ENCODE measurements around the gene PDCD1LG2. TPM values are rescaled to one million over a fixed set of nuclear protein-coding genes. Genes with fewer than 3 reads are reported as not detected.
A peak's percentile ranks its signal among the peaks of the same experiment; 100 is the strongest.

The PDCD1LG2 gene
- total RNA-seq, 1 donor from 2014 or later, result 8.8 TPM

DNA sequence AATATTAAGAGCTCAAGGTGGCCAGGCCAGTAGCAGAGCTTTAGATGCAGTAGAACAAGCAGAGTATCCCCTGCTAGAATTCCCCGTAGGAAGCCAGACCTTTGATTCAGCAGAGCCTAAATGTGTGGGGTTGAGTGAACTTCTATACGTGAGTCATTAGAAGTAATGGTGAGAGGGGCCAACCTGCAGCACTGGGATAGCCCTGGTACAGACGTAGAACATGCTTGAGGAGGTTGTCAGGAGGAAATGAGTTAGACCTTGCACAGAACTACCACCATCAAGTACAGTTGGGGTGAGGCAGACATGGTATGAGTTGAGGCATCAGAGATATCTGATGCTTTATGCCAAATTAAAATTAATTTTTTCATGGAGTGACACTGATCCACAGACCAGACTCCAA lies 42.0 kb downstream of the PDCD1LG2 start:
- Mint-ChIP-seq H3K36me3 (ENCODE audit: low read depth, unreplicated experiment) (peaks cover 6% of the 10 kb centered on the region), H3K4me3 (ENCODE audit: unreplicated experiment) (no peak overlapping the region), H3K4me1 (ENCODE audit: low read depth, unreplicated experiment) (peaks cover 43% of the 10 kb centered on the region), H3K9me3 (ENCODE audit: unreplicated experiment) (no peaks in the 10 kb centered on the region), H3K27ac (ENCODE audit: unreplicated experiment) (peak overlapping the region; percentile 64), H3K27me3 (ENCODE audit: low read depth, unreplicated experiment) (no peaks in the 10 kb centered on the region)
- Histone ChIP-seq H3K9me3 (ENCODE audit: insufficient read depth, low read depth, low read length) (no peaks in the 10 kb centered on the region), H3K9ac (ENCODE audit: low read length) (peak overlapping the region; percentile 53), H3K27ac (ENCODE audit: low read depth, low read length) (peak overlapping the region; percentile 90), H3K27me3 (ENCODE audit: insufficient read depth, low read length) (no peaks in the 10 kb centered on the region), H3K4me2 (ENCODE audit: low read length) (peak overlapping the region; percentile 42), H2AFZ (ENCODE audit: low read depth, low read length) (no peak overlapping the region), H4K20me1 (ENCODE audit: insufficient read depth, low read length) (no peaks in the 10 kb centered on the region), H3K79me2 (ENCODE audit: insufficient read depth, low read length) (no peaks in the 10 kb centered on the region), H3K36me3 (ENCODE audit: insufficient read depth, low read length) (no peaks in the 10 kb centered on the region), H3K4me3 (ENCODE audit: insufficient read depth, low read depth, low read length) (no peak overlapping the region), H3K4me1 (ENCODE audit: insufficient read depth, low read length) (peaks cover 49% of the 10 kb centered on the region)
- FAIRE-seq (no peak), DNase-seq (ENCODE audit: low read depth) (peak; percentile 61)
- TF ChIP-seq EZH2 (IDR thresholded peaks at IDR 0.05; ENCODE audit: insufficient read depth, low read length), result no peak

- DNase-seq (ENCODE audit: low read depth), result peak; percentile 91
Measured at GRCh38 chr9:5553211-5553610, 42.9 kb downstream of the PDCD1LG2 start.

DNA sequence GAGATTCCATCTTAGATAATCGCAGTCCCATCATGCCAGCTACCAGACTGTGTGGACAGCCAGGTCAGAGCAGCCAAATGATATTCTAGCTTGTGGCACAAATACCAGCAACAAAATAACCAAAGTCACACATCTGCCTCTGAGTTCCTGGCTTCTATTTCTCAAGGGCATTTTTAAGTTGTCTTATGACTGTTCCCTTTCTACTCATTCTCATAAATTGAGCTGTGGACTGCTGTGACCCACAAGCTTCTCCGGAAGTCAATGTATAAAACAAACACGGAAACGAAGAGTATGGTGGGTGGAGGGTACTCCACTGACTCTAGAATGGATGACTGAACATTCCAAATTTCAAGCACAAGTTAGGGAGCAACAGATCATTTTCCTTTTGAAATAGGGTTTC lies 43.9 kb downstream of the PDCD1LG2 start:
- no peaks in the 10 kb centered on the region for H3K9me3 ChIP-seq (ENCODE audit: insufficient read depth, low read depth, low read length)
- no peak overlapping the region for H3K4me2 ChIP-seq (ENCODE audit: low read length)
- H3K27me3 ChIP-seq (ENCODE audit: insufficient read depth, low read length), result no peaks in the 10 kb centered on the region
- peaks cover 54% of the 10 kb centered on the region for H3K4me1 Mint-ChIP-seq (ENCODE audit: low read depth, unreplicated experiment)
- no peaks in the 10 kb centered on the region for H3K27me3 Mint-ChIP-seq (ENCODE audit: low read depth, unreplicated experiment)
- H3K36me3 Mint-ChIP-seq (ENCODE audit: low read depth, unreplicated experiment), result peaks cover 15% of the 10 kb centered on the region
- no peaks in the 10 kb centered on the region for H3K9me3 Mint-ChIP-seq (ENCODE audit: unreplicated experiment)
- H4K20me1 ChIP-seq (ENCODE audit: insufficient read depth, low read length), result no peaks in the 10 kb centered on the region
- H3K4me3 ChIP-seq (ENCODE audit: insufficient read depth, low read depth, low read length), result no peak overlapping the region
- no peaks in the 10 kb centered on the region for H3K79me2 ChIP-seq (ENCODE audit: insufficient read depth, low read length)
- H3K36me3 ChIP-seq (ENCODE audit: insufficient read depth, low read length), result no peaks in the 10 kb centered on the region
- no peak overlapping the region for H2AFZ ChIP-seq (ENCODE audit: low read depth, low read length)
- peaks cover 48% of the 10 kb centered on the region for H3K4me1 ChIP-seq (ENCODE audit: insufficient read depth, low read length)
- TF ChIP-seq, protein P1, sequence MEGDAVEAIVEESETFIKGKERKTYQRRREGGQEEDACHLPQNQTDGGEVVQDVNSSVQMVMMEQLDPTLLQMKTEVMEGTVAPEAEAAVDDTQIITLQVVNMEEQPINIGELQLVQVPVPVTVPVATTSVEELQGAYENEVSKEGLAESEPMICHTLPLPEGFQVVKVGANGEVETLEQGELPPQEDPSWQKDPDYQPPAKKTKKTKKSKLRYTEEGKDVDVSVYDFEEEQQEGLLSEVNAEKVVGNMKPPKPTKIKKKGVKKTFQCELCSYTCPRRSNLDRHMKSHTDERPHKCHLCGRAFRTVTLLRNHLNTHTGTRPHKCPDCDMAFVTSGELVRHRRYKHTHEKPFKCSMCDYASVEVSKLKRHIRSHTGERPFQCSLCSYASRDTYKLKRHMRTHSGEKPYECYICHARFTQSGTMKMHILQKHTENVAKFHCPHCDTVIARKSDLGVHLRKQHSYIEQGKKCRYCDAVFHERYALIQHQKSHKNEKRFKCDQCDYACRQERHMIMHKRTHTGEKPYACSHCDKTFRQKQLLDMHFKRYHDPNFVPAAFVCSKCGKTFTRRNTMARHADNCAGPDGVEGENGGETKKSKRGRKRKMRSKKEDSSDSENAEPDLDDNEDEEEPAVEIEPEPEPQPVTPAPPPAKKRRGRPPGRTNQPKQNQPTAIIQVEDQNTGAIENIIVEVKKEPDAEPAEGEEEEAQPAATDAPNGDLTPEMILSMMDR (IDR thresholded peaks at IDR 0.05; ENCODE audit: insufficient read depth, low read depth, low read length), result no peak
- TF ChIP-seq EZH2 (IDR thresholded peaks at IDR 0.05; ENCODE audit: insufficient read depth, low read length), result no peak
- FAIRE-seq (peak; percentile 20), DNase-seq (ENCODE audit: low read depth) (peak; percentile 21)
- peak overlapping the region; percentile 85 for H3K27ac Mint-ChIP-seq (ENCODE audit: unreplicated experiment)
- no peak overlapping the region for H3K4me3 Mint-ChIP-seq (ENCODE audit: unreplicated experiment)
- H3K9ac ChIP-seq (ENCODE audit: low read length), result peak overlapping the region; percentile 51
- peak overlapping the region; percentile 90 for H3K27ac ChIP-seq (ENCODE audit: low read depth, low read length)

More at GRCh38 chr9:5553211-5553610, 42.9 kb downstream of the PDCD1LG2 start:
- no peak for FAIRE-seq
- Mint-ChIP-seq H3K27ac (ENCODE audit: unreplicated experiment) (peak overlapping the region; percentile 1), H3K27me3 (ENCODE audit: low read depth, unreplicated experiment) (no peaks in the 10 kb centered on the region), H3K9me3 (ENCODE audit: unreplicated experiment) (no peaks in the 10 kb centered on the region), H3K4me3 (ENCODE audit: unreplicated experiment) (no peak overlapping the region), H3K36me3 (ENCODE audit: low read depth, unreplicated experiment) (peaks cover 13% of the 10 kb centered on the region), H3K4me1 (ENCODE audit: low read depth, unreplicated experiment) (peaks cover 49% of the 10 kb centered on the region)
- TF ChIP-seq, protein P1 (IDR thresholded peaks at IDR 0.05; ENCODE audit: insufficient read depth, low read depth, low read length), result no peak
- TF ChIP-seq EZH2 (IDR thresholded peaks at IDR 0.05; ENCODE audit: insufficient read depth, low read length), result no peak
- Histone ChIP-seq H3K36me3 (ENCODE audit: insufficient read depth, low read length) (no peaks in the 10 kb centered on the region), H3K4me1 (ENCODE audit: insufficient read depth, low read length) (peaks cover 49% of the 10 kb centered on the region), H3K27ac (ENCODE audit: low read depth, low read length) (peak overlapping the region; percentile 90), H3K79me2 (ENCODE audit: insufficient read depth, low read length) (no peaks in the 10 kb centered on the region), H2AFZ (ENCODE audit: low read depth, low read length) (no peak overlapping the region), H3K9me3 (ENCODE audit: insufficient read depth, low read depth, low read length) (no peaks in the 10 kb centered on the region), H3K4me2 (ENCODE audit: low read length) (peak overlapping the region; percentile 42), H3K9ac (ENCODE audit: low read length) (peak overlapping the region; percentile 53), H3K4me3 (ENCODE audit: insufficient read depth, low read depth, low read length) (peak overlapping the region; percentile 2), H3K27me3 (ENCODE audit: insufficient read depth, low read length) (no peaks in the 10 kb centered on the region), H4K20me1 (ENCODE audit: insufficient read depth, low read length) (no peaks in the 10 kb centered on the region)

All from astrocyte (in vitro differentiated cells and primary cell).